Measurements from ENCODE around the gene VSIG10L. TPM values are rescaled to one million over a fixed set of nuclear protein-coding genes. Genes with fewer than 3 reads are reported as not detected.

Gene VSIG10L
- total RNA-seq, 2 donors from 2014 or later = 1.5 to 1.8 TPM

DNA sequence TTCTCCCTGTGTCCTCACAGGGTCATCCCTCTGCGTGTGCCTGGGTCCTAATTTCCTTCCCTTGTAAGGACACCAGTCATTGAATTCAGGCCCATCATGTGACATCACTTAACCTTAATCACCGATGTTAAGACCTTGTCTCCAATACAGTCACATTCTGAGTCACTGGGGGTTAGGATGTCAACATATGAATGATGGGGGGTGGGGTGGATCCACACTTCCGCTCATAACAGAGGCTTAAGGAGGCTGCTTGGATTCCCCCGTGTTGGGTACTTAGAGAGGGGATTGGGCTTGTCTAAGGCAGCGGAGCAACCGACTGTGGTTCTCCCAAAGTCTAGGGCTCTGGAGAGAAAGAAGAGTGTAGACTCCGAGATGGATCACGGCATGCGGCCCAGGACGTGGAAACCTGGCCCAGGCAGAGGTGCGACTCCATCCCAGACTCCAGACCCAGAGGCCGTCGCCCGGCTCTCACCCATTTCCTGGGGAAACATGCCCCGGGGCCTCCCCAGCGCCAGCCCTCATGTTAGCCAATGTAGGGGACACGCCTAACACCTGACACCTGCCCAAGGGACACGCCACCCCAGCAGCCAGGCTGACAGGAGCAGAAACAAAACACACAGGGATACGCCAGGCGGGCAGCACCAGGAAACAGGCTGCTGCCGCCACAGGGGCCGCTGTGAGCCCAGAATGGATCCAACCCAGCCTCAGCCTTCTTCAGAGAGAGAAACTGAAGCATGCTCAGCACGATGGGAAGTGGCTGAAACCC lies 47.5 kb downstream of the VSIG10L start:
- DNase-seq (no peak), ATAC-seq (no peak)
- intact Hi-C loops (cut with DNase I) = no loop called here

DNA sequence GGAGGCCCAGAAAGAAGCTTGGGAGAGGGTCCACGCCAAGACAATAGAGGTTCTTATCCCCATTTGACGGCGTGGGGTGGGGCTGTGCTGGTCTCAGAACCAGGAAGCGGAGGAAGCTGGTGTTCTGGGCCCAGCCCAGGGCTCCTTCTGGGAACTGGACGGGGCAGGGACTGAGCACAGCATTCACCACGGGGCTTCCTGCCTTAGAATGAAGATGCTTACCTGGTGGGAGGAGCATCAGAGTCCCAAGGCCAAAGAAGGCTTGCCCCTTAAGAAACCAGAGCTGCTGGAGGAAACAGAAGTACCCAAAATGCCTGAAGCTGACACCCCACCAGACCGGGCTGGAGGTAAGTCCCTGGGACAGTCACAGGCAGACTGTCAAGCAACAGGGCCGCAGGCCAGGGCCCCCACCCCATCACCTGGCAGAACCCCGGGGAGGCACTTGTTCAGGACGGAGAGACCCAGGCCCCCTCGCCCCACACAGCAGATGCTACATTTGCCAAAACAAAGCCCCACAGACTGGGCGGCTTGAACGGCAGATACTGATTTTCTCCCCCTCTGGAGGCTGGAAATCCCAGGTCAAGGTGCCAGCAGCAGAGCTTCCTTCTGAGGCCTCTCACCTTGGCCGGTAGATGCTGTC lies 48.2 kb downstream of the VSIG10L start:
- no peak for ATAC-seq
- intact Hi-C loops (cut with DNase I) = no loop called here

GRCh38 chr19:51292971-51293370 lies 49.0 kb downstream of the VSIG10L start:
- no peak for ATAC-seq
- intact Hi-C loops (cut with DNase I) = no loop called here
- DNase-seq = no peak

More for the DNA sequence above, 48.2 kb downstream of the VSIG10L start:
- DNase-seq = no peak

GRCh38 chr19:51289635-51290034 lies 52.3 kb downstream of the VSIG10L start:
- intact Hi-C loops (cut with DNase I) = loop anchor here in 1 of 2 donors (2.0 kb wide), 1 partner anchor 31 kb away; no protein-coding TSS in a partner anchor
- ATAC-seq (no peak), DNase-seq (no peak)

DNA sequence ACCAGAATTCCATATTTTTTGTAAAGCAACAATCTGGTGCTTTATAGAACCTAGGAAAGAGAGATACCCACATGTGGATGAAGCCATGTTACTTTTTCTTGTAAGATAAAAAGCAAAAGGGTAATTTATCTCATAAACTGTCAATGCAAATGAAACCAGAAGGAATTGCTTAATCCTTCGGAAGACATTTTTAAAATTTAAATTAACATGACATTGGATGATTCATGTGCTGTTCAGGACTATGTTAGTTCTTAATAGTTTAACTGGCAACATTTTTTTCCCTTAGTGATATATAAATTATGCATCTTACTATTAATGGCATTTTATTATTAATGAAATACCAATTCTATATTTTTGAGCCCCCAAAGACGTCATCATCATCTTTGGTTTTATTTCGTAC lies 56.3 kb downstream of the VSIG10L start:
- no peak for ATAC-seq
- DNase-seq = no peak
- intact Hi-C loops (cut with DNase I) = no loop called here

DNA sequence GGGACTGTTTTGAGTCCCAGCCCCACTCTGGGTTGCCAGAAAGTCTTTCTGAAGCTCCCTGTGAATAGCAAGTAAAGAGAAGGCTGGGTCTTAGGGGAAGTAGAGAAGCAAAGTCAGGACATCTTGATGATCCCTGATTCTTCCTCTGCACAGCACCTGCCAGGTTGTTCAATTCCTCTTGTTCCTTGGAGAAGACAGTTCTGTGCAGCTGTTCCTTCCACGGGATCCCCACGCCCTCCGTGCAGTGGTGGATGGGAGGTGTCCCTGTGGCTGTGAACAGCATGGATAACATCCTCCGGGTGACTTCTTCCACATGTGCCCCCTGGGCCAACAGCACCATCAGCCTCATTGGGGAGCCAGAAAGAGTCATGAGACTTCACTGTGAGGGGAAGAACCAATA lies 59.6 kb downstream of the VSIG10L start:
- no peak for DNase-seq
- no peak for ATAC-seq
- intact Hi-C loops (cut with DNase I) = no loop called here

Other genes starting within 250 kb of the VSIG10L start
- gene CTU1, start 233.7 kb downstream of the VSIG10L start, total RNA-seq = 1 to 10 TPM; 5.3 to 6.0 TPM
- 1 to 10 TPM; 5.1 to 6.6 TPM for gene SIGLEC9, start 217.2 kb downstream of the VSIG10L start, total RNA-seq
- 1 to 10 TPM; 1.6 to 2.2 TPM for gene SIGLEC7, start 199.8 kb downstream of the VSIG10L start, total RNA-seq
- gene CD33, start 117.1 kb downstream of the VSIG10L start, total RNA-seq = 10 to 100 TPM in 1 of 2 donors, 1 to 10 TPM in 1; 3.2 to 11.4 TPM
- not detected for gene SIGLECL1, start 91.1 kb downstream of the VSIG10L start, total RNA-seq
- under 1 TPM in 1 of 2 donors, not detected in 1; 0.16 TPM for gene IGLON5, start 30.5 kb downstream of the VSIG10L start, total RNA-seq
- gene ETFB, start 24.2 kb upstream of the VSIG10L start, total RNA-seq = 100 to 1,000 TPM; 225 to 267 TPM
- 1 to 10 TPM; 1.3 to 2.5 TPM for gene CLDND2, start 26.9 kb upstream of the VSIG10L start, total RNA-seq
- 1 to 10 TPM in 1 of 2 donors, under 1 TPM in 1; 0.89 to 4.0 TPM for gene NKG7, start 30.5 kb upstream of the VSIG10L start, total RNA-seq
- gene LIM2, start 45.8 kb upstream of the VSIG10L start, total RNA-seq = not detected
- gene C19orf84, start 48.5 kb upstream of the VSIG10L start, total RNA-seq = not detected
- gene SIGLEC10, start 75.5 kb upstream of the VSIG10L start, total RNA-seq = 1 to 10 TPM; 1.4 to 1.6 TPM
- under 1 TPM in 1 of 2 donors, not detected in 1; 0.09 TPM for gene SIGLEC8, start 116.3 kb upstream of the VSIG10L start, total RNA-seq
- not detected for gene CEACAM18, start 136.4 kb upstream of the VSIG10L start, total RNA-seq
- 1 to 10 TPM in 1 of 2 donors, not detected in 1; 1.1 TPM for gene SIGLEC12, start 159.7 kb upstream of the VSIG10L start, total RNA-seq
- 1 to 10 TPM in 1 of 2 donors, not detected in 1; 1.0 TPM for gene SIGLEC6, start 189.5 kb upstream of the VSIG10L start, total RNA-seq
- 10 to 100 TPM in 1 of 2 donors, 1 to 10 TPM in 1; 9.6 to 10.8 TPM for gene ZNF175, start 229.1 kb upstream of the VSIG10L start, total RNA-seq